Measurements from ENCODE around the gene EOGT.

The EOGT gene

GRCh38 chr3:69008980-69009379, 4.5 kb downstream of the EOGT start:
- no peak for DNase-seq

DNA sequence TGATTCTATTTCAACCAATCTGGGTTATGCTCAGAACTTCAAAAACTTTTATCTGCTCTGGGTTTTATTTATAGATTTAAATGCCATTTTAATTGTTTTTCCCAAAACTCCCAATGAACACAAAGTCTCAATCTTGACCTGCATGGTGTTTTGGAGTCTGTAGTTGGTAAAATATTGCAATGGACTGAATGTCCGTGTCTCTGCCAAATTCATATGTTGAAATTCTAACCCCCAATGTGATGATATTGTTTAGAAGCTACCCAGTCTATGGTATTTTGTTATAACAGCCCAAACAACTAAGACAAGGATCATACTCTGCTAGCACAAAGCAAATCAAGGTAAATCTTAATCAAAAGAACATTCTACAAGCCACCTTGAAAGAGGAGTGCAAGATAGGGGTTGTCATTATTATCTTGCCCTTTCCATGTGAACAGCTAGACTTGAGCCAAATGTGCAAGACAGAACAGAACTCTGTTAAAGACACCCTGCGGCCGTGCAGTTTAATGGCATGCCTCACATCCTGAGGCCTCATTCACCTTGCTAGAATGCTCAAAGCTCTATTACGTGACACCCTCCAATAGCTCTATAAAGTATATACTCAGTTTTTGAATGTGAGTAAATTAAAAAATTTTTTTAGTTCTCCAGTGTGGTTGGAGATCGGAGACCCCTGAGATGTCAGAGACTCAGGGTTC, 7.5 kb downstream of the EOGT start:
- no peak for DNase-seq

DNA sequence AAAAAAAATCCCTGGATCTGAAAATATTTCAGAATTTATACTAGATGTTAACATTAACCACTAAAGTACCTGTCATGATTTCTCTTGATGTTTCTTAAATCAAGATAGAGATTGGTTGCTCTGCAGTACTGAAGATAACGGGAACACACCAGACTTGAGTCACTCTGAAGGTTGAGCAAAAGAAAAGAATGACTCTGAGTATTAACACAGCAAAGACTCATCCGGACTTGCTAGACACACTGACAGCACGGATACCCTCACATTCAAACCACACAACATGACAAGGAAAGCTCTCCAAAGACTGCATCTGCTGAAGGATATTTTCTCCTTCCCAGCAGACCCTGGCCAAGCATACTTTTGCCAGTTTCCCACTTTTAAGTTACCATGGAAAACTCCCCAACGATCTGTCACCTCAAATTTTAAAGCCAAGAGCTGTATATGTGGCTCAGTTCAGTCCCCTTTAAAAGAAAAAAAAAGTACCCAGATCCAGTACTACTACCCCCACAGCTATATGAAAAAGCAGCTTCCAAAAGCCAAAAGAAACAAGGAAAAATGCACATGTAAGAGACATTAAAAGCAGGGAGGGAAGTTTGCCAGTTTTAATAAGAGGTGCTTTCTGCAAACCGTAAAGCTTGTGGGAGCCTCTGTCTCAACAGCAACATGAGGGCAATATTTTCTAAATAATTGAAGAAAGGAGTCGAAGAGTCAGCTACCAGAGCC, 8.3 kb downstream of the EOGT start:
- DNase-seq: no peak

- no peak for DNase-seq
Observed at GRCh38 chr3:69004138-69004537, 9.3 kb downstream of the EOGT start.

DNA sequence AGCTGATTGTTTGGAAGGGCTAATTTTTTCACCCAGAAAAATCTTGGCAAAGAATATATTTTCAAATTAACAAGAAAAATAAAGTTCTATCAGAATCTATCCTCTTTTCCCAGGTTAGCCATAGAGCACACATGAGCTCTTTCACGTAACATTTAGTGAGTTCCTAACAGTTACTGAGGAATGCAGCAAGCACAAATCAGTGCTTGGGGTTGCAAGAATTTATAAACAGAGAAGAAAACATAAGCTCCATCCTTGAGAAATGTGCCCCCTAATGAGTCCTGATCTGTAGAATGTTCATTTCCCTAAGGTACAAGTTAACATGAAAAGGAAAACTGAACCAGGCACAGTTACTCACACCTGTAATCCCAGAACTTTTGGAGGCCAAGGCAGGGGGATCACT, 13.9 kb downstream of the EOGT start:
- no peak for DNase-seq

- DNase-seq: no peak
Observed at GRCh38 chr3:68999158-68999557, 14.3 kb downstream of the EOGT start.

- no peak for DNase-seq
Observed at GRCh38 chr3:68997887-68998286, 15.6 kb downstream of the EOGT start.

DNA sequence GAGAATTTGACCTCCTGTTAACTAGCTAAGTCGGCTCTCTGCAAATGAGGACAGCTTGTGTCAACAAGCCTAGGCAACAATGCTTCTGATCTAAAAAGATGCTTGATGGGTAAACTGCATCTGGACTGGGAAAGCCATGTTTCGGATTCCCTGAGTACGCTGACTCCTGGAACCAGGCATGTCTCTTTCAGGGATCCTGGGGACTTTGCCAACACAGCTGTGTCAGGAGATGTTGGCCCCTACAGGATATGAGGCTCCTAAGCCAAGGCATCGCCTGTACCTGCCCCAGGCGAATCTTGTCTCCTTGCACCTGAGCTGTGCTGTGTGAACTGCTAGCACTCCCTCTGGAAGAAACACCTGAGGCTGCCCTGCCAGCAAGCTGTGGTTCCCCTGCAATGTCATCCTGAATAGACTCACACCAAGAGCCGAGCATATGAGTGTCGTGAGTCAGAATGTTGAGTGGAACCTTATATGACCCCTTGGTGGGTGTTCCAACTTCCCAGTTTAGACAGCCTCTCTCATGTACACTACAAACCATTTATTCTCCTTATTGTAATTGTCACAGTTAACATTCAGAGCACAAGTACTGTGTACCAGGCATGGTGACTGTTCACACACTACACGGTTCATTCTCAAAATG, 17.0 kb downstream of the EOGT start:
- DNase-seq: no peak

DNA sequence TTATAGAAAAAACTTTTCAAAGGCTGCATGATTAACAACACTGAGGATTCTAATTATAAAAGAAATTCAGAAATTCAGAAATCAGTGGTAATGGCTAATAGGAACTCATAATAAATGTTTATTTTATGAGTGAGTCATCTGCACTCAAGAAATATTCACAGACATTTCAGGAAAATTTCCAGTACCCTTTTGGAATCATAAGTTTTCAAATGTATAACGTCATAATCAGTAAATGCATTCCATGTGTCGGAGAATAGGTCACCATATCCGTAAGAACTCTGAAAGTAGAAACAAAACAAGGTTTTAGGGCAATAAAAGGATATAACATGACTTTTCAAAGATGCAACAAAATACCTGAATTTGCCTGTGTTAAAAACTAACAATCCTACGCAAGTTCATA, 24.7 kb downstream of the EOGT start:
- DNase-seq: no peak

DNA sequence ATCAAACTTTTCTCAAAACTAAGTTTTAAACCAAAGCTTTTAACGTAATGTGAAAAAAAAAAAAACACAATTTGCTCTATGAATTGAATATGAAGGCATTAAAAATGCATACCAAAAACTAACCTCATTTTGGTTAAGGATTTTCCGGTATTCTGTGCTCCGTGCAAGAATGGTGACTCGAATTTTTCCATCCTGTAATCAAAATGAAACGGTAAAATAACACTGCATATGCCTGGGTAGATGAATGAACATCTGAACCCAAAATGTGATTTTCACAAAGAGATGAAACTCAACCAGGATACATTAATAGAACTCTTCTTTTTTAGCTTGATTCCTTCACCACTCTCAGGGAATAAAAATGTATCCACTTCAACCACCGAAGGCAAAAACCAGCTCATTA, 26.2 kb downstream of the EOGT start:
- DNase-seq: no peak

GRCh38 chr3:68986496-68987208, 26.8 kb downstream of the EOGT start:
- DNase-seq: no peak

DNA sequence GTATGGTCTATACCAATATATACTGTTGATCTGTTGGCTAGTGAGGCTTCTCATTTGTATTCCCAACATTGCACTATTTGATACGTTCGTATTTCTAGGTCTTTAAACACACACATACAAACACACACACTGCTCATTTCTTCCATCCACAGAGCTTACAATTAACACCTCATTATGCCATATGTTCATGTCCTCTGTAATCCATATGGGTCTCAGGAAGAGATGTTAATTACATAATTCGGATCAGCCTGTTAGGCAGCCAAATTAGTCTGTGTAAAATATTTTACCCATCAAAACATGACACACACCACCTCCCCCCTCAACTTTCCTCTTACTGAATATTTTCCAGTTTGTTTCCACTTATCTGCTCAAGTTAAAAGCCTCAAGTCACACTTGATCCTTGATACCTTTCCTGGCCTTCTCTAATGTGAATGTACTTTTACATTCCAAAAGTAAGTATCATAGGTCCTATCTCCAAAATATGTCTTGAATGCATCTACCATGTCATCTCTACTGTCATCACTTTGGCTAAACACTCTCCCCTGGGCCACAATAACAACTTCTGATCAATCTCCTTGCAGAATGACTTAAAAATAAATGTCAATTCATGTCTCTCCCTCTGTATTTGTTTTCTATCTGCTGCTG, 28.2 kb downstream of the EOGT start:
- no peak for DNase-seq

DNA sequence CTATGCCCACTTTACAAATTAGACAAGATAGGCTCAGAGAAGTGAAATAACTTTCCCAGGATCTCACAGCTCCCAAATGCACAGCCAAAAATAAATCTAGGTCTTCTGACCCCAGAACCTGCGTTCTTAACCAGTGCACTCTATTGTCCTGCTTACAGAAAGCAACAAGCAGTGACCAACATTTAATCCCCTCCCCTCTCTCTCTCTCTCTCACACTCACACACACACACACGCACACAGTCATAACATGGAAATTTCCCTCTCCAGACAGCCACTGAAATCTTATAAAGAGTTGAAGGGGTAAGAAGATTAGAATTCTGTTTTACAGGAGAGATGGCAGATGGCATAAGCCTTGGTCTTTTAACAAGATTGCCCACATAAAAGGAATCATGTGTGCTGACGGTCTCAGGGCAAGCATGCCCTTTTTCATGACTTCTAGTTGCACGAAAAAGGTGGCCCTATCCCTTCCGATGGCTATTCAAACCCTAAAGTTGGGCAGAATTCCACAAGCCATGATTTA, 29.4 kb downstream of the EOGT start:
- DNase-seq: no peak

- no peak for DNase-seq
Observed at GRCh38 chr3:68977486-68978167, 35.9 kb downstream of the EOGT start.

DNA sequence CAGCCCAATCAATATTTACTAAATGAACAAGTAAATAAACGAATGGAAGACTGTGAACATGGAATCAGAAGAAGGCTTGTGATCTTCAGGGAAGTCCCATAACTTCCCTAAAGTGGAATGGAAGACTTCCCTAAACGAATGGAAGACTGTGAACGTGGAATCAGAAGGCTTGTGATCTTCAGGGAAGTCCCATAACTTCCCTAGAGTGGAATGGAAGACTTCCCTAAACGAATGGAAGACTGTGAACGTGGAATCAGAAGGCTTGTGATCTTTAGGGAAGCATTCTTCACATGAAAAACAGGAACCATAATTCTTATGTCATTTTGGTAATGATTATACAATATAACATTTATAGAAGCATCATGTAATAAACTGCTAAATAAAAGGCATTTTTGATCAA, 38.8 kb downstream of the EOGT start:
- no peak for DNase-seq

DNA sequence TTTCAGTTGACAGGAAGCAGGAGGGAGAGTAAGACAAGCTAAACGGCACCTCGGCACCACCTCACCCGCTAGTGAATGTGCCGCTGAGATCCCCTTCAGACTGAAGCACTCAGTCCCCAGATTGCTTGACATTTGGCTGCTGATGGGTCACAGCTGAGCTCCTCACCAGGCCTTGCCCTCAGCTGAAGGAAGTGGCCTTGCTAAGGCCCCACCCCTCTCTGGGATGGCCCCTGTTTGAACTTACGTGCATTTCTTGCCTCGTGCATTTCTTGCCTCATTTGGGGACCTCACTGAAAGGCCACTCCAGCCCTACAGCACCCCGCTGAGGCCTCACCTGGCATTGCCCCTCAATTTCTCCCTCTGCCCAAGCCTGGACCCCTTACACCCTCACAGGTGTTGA, 39.8 kb downstream of the EOGT start:
- no peak for DNase-seq

- DNase-seq: peak; percentile 5 to 7
Observed at GRCh38 chr3:68972358-68972979, 41.0 kb downstream of the EOGT start.

DNA sequence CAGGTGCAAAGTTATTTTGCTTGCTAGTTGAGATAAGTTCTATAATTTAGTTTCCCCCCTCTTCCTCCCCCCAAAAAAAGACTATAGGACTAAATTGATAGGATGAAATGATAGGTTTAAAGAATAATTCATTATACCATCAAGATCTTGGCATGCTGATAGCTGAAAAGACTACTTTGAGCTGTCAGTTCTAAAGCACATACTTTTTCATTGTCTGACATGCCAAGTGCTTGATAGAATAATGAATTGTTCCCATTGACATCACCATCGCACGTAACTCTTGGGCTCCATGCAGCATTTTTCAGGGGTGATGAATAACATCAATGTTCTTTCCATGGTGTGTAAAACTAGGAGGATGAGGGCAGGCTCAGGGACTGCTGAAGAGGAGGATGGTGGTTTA, 48.8 kb downstream of the EOGT start:
- DNase-seq: no peak

- DNase-seq: no peak
Observed at GRCh38 chr3:68963891-68964290, 49.6 kb downstream of the EOGT start.

GRCh38 chr3:68963376-68963775, 50.1 kb downstream of the EOGT start:
- no peak for DNase-seq

GRCh38 chr3:68958932-68959331, 54.6 kb downstream of the EOGT start:
- DNase-seq: no peak

- no peak for DNase-seq
Observed at GRCh38 chr3:68957895-68958294, 55.6 kb downstream of the EOGT start.
